SK-N-SH (cell line): ENCODE data around the gene MYO15A. TPM values are rescaled to one million over a fixed set of nuclear protein-coding genes. Genes with fewer than 3 reads are reported as not detected.

Experiments used
- CTCF ChIA-PET: fragments of 300-600, 350-600 bp; formaldehyde crosslinking; extraction: SDS; loops from one replicate; lab custom pipeline; 2021; lab: Yijun Ruan, JAX
- POLR2A ChIA-PET: fragments of 350-600 bp; sonication (Branson Sonifier 250); formaldehyde crosslinking; extraction: SDS; loops from one replicate; lab custom pipeline; 2020; ENCODE audit warnings: antibody characterized with exemption, inconsistent platforms; lab: Yijun Ruan, JAX
- DNase-seq: peaks from one replicate; pipeline ENCODE4 v3.0.0; 2012
- H2AFZ ChIP-seq: fragments of 200-600 bp; sonication (generic); 2 replicates; pipeline ENCODE4 v1.8.1; 2016; ENCODE audit warnings: antibody characterized with exemption, mild to moderate bottlenecking, low read depth
- H3F3A ChIP-seq: fragments of 200-600 bp; sonication (generic); replicated peaks from 2 replicates; pipeline ENCODE3; 2016; ENCODE audit warnings: antibody characterized with exemption, mild to moderate bottlenecking; ENCODE audit not compliant: insufficient read depth
- H3K27ac ChIP-seq, 2 experiments: fragments of 200-500 bp in 1 of 2; fragments of 200-600 bp in 1 of 2; sonication (Bioruptor generic) in 1 of 2; sonication (generic), shearing (Covaris generic) in 1 of 2; 2 replicates each; pipeline versions ENCODE4 v1.5.1 to v1.6.1; 2014 to 2016; ENCODE audit warnings: low read depth in 2 of 2, inconsistent platforms in 1 of 2, low read length in 1 of 2, mild to moderate bottlenecking in 1 of 2, mixed read lengths in 1 of 2
- H3K27me3 ChIP-seq: fragments of 200-600 bp; sonication (generic), shearing (Covaris generic); 2 replicates; pipeline ENCODE4 v1.6.1; 2016; ENCODE audit warnings: mixed run types; ENCODE audit not compliant: insufficient read depth
- H3K36me3 ChIP-seq, 2 experiments: fragments of 200-500 bp in 1 of 2; fragments of 200-600 bp in 1 of 2; sonication (Bioruptor generic) in 1 of 2; sonication (generic) in 1 of 2; replicated peaks in 1 of 2; 2 replicates each; pipeline versions ENCODE3 to v1.5.1; 2014 to 2016; ENCODE audit warnings: low read length in 1 of 2, mild to moderate bottlenecking in 1 of 2; ENCODE audit not compliant: insufficient read depth in 2 of 2, control insufficient read depth in 1 of 2
- H3K4me1 ChIP-seq, 2 experiments: fragments of 200-500 bp in 1 of 2; fragments of 200-600 bp in 1 of 2; sonication (Bioruptor generic) in 1 of 2; sonication (generic), shearing (Covaris generic) in 1 of 2; 2 replicates each; pipeline versions ENCODE4 v1.5.1 to v1.6.1; 2014 to 2016; ENCODE audit warnings: low read depth in 1 of 2, low read length in 1 of 2, mixed run types in 1 of 2; ENCODE audit not compliant: insufficient read depth in 2 of 2, control insufficient read depth in 1 of 2
- H3K4me2 ChIP-seq: fragments of 200-600 bp; sonication (generic), shearing (Covaris generic); 2 replicates; pipeline ENCODE4 v1.6.1; 2017; ENCODE audit warnings: mixed run types
- H3K4me3 ChIP-seq, 2 experiments: fragments of 200-500 bp in 1 of 2; fragments of 200-600 bp in 1 of 2; sonication (Bioruptor generic) in 1 of 2; sonication (generic), shearing (Covaris generic) in 1 of 2; 2 replicates each; pipeline versions ENCODE4 v1.5.1 to v1.8.1; 2014 to 2016; ENCODE audit warnings: low read depth in 2 of 2, inconsistent platforms in 1 of 2, low read length in 1 of 2, mild to moderate bottlenecking in 1 of 2, mixed read lengths in 1 of 2, moderate library complexity in 1 of 2
- H3K79me2 ChIP-seq: fragments of 200-600 bp; sonication (generic); 2 replicates; pipeline ENCODE4 v1.8.1; 2017; ENCODE audit warnings: mild to moderate bottlenecking; ENCODE audit not compliant: insufficient read depth
- H3K9ac ChIP-seq: fragments of 200-600 bp; sonication (generic); 2 replicates; pipeline ENCODE4 v1.6.1; 2017; ENCODE audit warnings: mixed run types
- H3K9me2 ChIP-seq: fragments of 200-600 bp; sonication (generic); 2 replicates; pipeline ENCODE4 v1.6.1; 2017; ENCODE audit warnings: mixed run types
- H3K9me3 ChIP-seq: fragments of 200-600 bp; sonication (generic); 2 replicates; pipeline ENCODE4 v1.6.1; 2017; ENCODE audit warnings: mixed run types, mild to moderate bottlenecking, moderate library complexity
- H4K20me1 ChIP-seq: fragments of 200-600 bp; sonication (generic); 2 replicates; pipeline ENCODE4 v1.6.1; 2017; ENCODE audit warnings: mild to moderate bottlenecking, mixed run types; ENCODE audit not compliant: insufficient read depth
- CTCF ChIP-seq: fragments of 200-600 bp; sonication (generic); IDR thresholded peaks from 2 replicates; pipeline ENCODE4 v1.6.1; 2017; ENCODE audit warnings: antibody characterized with exemption, mild to moderate bottlenecking, moderate library complexity
- ELF1 ChIP-seq: IDR thresholded peaks from 2 replicates; pipeline ENCODE4 v1.4.0; 2012
- EP300 ChIP-seq, 2 experiments: IDR thresholded peaks; 2 replicates each; pipeline versions ENCODE4 v1.4.0 to v1.6.1; 2012; ENCODE audit warnings: borderline replicate concordance in 1 of 2, low read depth in 1 of 2, low read length in 1 of 2
- FOSL2 ChIP-seq: IDR thresholded peaks from 2 replicates; pipeline ENCODE4 v1.4.0; 2012; ENCODE audit warnings: low read depth, mild to moderate bottlenecking, moderate library complexity, borderline replicate concordance
- GATA2 ChIP-seq: sonication (generic); formaldehyde crosslinking; IDR thresholded peaks from 2 replicates; pipeline ENCODE4 v1.5.0; 2020; ENCODE audit warnings: mild to moderate bottlenecking, missing genetic modification reagents
- JUND ChIP-seq: IDR thresholded peaks from 2 replicates; pipeline ENCODE4 v1.4.0; 2012
- MEF2A ChIP-seq: IDR thresholded peaks from 2 replicates; pipeline ENCODE4 v1.4.0; 2012; ENCODE audit warnings: low read depth, borderline replicate concordance
- MXI1 ChIP-seq: IDR thresholded peaks from 2 replicates; pipeline ENCODE4 v1.6.1; 2012; ENCODE audit warnings: mild to moderate bottlenecking, low read depth, low read length, improper control_type of control experiment
- NRF1 ChIP-seq: IDR thresholded peaks from 2 replicates; pipeline ENCODE4 v1.6.1; 2012; ENCODE audit warnings: low read depth, mild to moderate bottlenecking, low read length
- POLR2AphosphoS5 ChIP-seq: IDR thresholded peaks from 2 replicates; pipeline ENCODE4 v1.6.1; 2012; ENCODE audit warnings: low read depth, low read length
- RCOR1 ChIP-seq: fragments of 150-350 bp; IDR thresholded peaks from 2 replicates; pipeline ENCODE4 v1.6.1; 2017; ENCODE audit warnings: antibody characterized with exemption, low read length
- RFX5 ChIP-seq: IDR thresholded peaks from 2 replicates; pipeline ENCODE4 v1.6.1; 2012; ENCODE audit warnings: mild to moderate bottlenecking, improper control_type of control experiment, low read length
- RXRA ChIP-seq: IDR thresholded peaks from 2 replicates; pipeline ENCODE4 v1.4.0; 2012; ENCODE audit warnings: low read depth, mild to moderate bottlenecking, borderline replicate concordance
- SMC3 ChIP-seq: IDR thresholded peaks from 2 replicates; pipeline ENCODE4 v1.6.1; 2012; ENCODE audit warnings: low read depth, low read length, improper control_type of control experiment
- TAF1 ChIP-seq: IDR thresholded peaks from 2 replicates; pipeline ENCODE4 v1.6.1; 2012; ENCODE audit warnings: low read depth, mild to moderate bottlenecking, low read length, moderate library complexity, borderline replicate concordance
- TEAD4 ChIP-seq: IDR thresholded peaks from 2 replicates; pipeline ENCODE4 v1.4.0; 2012; ENCODE audit warnings: mild to moderate bottlenecking, borderline replicate concordance; ENCODE audit not compliant: insufficient read depth
- WGBS: methylation state at CpG from one replicate; pipeline ENCODE4 v1.1.6; 2017; ENCODE audit warnings: low lambda C conversion rate; 5-methylcytosine and 5-hydroxymethylcytosine counted together
- polyA plus RNA-seq, 3 experiments: library from polyadenylated mRNA; depleted of rRNA; stranded (reverse); fragments of >200 nt; gene quantifications; 2 replicates each; pipeline ENCODE4 v1.2.3, GENCODE V29; 2012
- TF ChIP-seq, protein P1 (sequence below): fragments of 150-350 bp; IDR thresholded peaks from 2 replicates; pipeline ENCODE4 v1.6.1; 2017; ENCODE audit warnings: antibody characterized with exemption, low read length, low read depth, borderline replicate concordance
- TF ChIP-seq, protein P2 (sequence below): IDR thresholded peaks from 2 replicates; pipeline ENCODE4; 2012
- TF ChIP-seq, protein P3 (sequence below): fragments of 150-350 bp; IDR thresholded peaks from 2 replicates; pipeline ENCODE4 v1.6.1; 2016; ENCODE audit warnings: mild to moderate bottlenecking, low read depth, low read length

MYO15A gene
- polyA plus RNA-seq, 1 of the 3 experiments (the other 2 are of a cell fraction) = 0.43 TPM

GRCh38 chr17:18065546-18065945 is 43.0 kb upstream of the MYO15A start (continued):
- TF ChIP-seq, protein P1, sequence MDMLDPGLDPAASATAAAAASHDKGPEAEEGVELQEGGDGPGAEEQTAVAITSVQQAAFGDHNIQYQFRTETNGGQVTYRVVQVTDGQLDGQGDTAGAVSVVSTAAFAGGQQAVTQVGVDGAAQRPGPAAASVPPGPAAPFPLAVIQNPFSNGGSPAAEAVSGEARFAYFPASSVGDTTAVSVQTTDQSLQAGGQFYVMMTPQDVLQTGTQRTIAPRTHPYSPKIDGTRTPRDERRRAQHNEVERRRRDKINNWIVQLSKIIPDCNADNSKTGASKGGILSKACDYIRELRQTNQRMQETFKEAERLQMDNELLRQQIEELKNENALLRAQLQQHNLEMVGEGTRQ = no peak
- TF ChIP-seq NRF1 = no peak
- TF ChIP-seq POLR2AphosphoS5 = no peak

GRCh38 chr17:18066866-18067265 is 41.7 kb upstream of the MYO15A start:
- CTCF ChIA-PET = no interaction called here

More at GRCh38 chr17:18066866-18067265, 41.7 kb upstream of the MYO15A start:
- H3K4me3 ChIP-seq = no peak overlapping the region
- DNase-seq = no peak
- H3K9me3 ChIP-seq = no peaks in the 10 kb centered on the region
- peaks cover 5 to 23% of the 10 kb centered on the region in 2 experiments for H3K36me3 ChIP-seq
- no peak overlapping the region for H3K9ac ChIP-seq
- WGBS = 92% methylated on average over 3 of the region's 4 CpGs
- no peak overlapping the region for H2AFZ ChIP-seq
- no peaks in the 10 kb centered on the region for H4K20me1 ChIP-seq
- POLR2A ChIA-PET = interaction anchor here (0.6 kb wide), 1 partner anchor 130 kb away, joined by 3 read pairs; no protein-coding TSS in a partner anchor
- H3K9me2 ChIP-seq = no peaks in the 10 kb centered on the region
- no peak overlapping the region for H3K4me2 ChIP-seq
- H3F3A ChIP-seq = peaks cover under 1% of the 10 kb centered on the region
- TF ChIP-seq MEF2A = no peak
- TF ChIP-seq EP300 (IDR thresholded peaks at IDR 0.05; ENCODE audit: borderline replicate concordance in 1 of 2, low read depth in 1 of 2, low read length in 1 of 2) = no peak
- TF ChIP-seq JUND = no peak
- TF ChIP-seq, protein P1 = no peak
- no peak for TF ChIP-seq MXI1
- TF ChIP-seq SMC3 = no peak
- no peak for TF ChIP-seq RFX5
- TF ChIP-seq RCOR1 = no peak
- TF ChIP-seq TEAD4 = no peak
- TF ChIP-seq CTCF = no peak
- no peak for TF ChIP-seq ELF1
- TF ChIP-seq POLR2AphosphoS5 = no peak
- TF ChIP-seq RXRA = no peak
- TF ChIP-seq GATA2 (CRISPR knock-in tag) = no peak
- TF ChIP-seq, protein P2, sequence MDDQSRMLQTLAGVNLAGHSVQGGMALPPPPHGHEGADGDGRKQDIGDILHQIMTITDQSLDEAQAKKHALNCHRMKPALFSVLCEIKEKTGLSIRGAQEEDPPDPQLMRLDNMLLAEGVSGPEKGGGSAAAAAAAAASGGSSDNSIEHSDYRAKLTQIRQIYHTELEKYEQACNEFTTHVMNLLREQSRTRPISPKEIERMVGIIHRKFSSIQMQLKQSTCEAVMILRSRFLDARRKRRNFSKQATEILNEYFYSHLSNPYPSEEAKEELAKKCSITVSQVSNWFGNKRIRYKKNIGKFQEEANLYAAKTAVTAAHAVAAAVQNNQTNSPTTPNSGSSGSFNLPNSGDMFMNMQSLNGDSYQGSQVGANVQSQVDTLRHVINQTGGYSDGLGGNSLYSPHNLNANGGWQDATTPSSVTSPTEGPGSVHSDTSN = no peak
- TF ChIP-seq FOSL2 = no peak
- TF ChIP-seq, protein P3, sequence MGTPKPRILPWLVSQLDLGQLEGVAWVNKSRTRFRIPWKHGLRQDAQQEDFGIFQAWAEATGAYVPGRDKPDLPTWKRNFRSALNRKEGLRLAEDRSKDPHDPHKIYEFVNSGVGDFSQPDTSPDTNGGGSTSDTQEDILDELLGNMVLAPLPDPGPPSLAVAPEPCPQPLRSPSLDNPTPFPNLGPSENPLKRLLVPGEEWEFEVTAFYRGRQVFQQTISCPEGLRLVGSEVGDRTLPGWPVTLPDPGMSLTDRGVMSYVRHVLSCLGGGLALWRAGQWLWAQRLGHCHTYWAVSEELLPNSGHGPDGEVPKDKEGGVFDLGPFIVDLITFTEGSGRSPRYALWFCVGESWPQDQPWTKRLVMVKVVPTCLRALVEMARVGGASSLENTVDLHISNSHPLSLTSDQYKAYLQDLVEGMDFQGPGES = no peak
- TF ChIP-seq TAF1 = no peak
- no peak overlapping the region for H3K27ac ChIP-seq
- H3K79me2 ChIP-seq = no peaks in the 10 kb centered on the region
- H3K27me3 ChIP-seq = no peaks in the 10 kb centered on the region
- H3K4me1 ChIP-seq = no peaks in the 10 kb centered on the region
